Nephron (organoid): ENCODE measurements around the gene SMC6.

Source experiments
- H3K27ac Mint-ChIP-seq, 3 experiments: 2 replicates each; pipeline ENCODE4 v1.8.0; 2020; ENCODE audit warnings: mixed read lengths in 3 of 3, mild to moderate bottlenecking in 2 of 3, moderate library complexity in 1 of 3
- H3K27me3 Mint-ChIP-seq: 2 replicates; pipeline ENCODE4 v1.8.0; 2021; ENCODE audit warnings: low read depth, mild to moderate bottlenecking, moderate library complexity, mixed read lengths
- H3K36me3 Mint-ChIP-seq: 2 replicates; pipeline ENCODE4 v1.8.0; 2020; ENCODE audit warnings: low read depth, mixed read lengths
- H3K4me1 Mint-ChIP-seq: 2 replicates; pipeline ENCODE4 v1.8.0; 2020; ENCODE audit warnings: mixed read lengths
- H3K4me3 Mint-ChIP-seq, 3 experiments: 2 replicates each; pipeline ENCODE4 v1.8.0; 2020; ENCODE audit warnings: mild to moderate bottlenecking in 3 of 3, mixed read lengths in 3 of 3, moderate library complexity in 2 of 3
- H3K9me3 Mint-ChIP-seq: 2 replicates; pipeline ENCODE4 v1.8.0; 2020; ENCODE audit warnings: mixed read lengths
- TF ChIP-seq, protein P1 (sequence below), 3 experiments: fragments of 200-600 bp; sonication (generic); IDR thresholded peaks; one replicate each; pipeline ENCODE4 v1.5.0; 2021; ENCODE audit warnings: antibody characterized with exemption in 3 of 3; ENCODE audit not compliant: unreplicated experiment in 3 of 3

Gene SMC6

DNA sequence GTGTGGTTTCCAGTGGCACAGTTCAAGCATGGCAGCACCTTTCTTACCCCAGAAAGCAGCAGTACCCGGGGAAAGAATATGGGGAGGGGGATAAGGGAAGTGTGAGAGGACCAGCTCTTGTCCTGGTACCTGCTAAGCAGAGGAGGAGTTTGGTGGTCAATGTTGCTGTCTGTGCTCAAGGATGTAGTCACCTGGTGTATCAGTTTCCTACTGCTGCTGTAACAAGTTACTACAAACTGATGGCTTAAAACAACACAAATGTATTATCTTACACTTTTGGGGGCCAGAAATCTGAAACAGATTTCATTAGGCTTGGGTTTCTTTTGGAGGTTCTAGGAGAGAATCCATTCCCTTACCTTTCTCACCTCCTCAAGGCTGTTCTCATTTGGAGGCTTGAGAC, 135.7 kb downstream of the SMC6 start:
- Mint-ChIP-seq H3K4me3 (no peak overlapping the region), H3K27ac (no peak overlapping the region), H3K27me3 (peaks cover 6% of the 10 kb centered on the region), H3K36me3 (no peaks in the 10 kb centered on the region), H3K9me3 (peaks cover 2% of the 10 kb centered on the region), H3K4me1 (peaks cover 4% of the 10 kb centered on the region)
- TF ChIP-seq, protein P1, sequence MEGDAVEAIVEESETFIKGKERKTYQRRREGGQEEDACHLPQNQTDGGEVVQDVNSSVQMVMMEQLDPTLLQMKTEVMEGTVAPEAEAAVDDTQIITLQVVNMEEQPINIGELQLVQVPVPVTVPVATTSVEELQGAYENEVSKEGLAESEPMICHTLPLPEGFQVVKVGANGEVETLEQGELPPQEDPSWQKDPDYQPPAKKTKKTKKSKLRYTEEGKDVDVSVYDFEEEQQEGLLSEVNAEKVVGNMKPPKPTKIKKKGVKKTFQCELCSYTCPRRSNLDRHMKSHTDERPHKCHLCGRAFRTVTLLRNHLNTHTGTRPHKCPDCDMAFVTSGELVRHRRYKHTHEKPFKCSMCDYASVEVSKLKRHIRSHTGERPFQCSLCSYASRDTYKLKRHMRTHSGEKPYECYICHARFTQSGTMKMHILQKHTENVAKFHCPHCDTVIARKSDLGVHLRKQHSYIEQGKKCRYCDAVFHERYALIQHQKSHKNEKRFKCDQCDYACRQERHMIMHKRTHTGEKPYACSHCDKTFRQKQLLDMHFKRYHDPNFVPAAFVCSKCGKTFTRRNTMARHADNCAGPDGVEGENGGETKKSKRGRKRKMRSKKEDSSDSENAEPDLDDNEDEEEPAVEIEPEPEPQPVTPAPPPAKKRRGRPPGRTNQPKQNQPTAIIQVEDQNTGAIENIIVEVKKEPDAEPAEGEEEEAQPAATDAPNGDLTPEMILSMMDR (IDR thresholded peaks at IDR 0.05; ENCODE audit: unreplicated experiment in 3 of 3), result no peak

DNA sequence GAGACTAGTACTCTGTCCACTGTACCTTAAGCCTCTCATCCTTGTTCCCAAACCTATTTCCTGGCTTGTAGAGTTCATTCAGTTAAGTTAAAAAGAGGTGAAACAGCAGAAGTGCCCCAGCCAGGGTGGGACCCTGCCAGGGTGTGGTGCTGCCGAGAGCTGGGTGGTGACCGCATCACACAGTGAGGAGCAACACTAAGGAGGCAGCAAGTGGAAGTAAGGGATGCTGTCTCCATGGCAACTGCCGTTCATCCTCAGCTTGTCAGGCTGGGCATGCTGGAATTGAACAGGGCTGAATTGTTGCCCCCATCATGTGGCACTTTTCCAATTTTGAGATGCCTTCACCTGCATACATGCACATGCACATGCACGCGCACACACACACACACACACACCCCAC, 136.1 kb downstream of the SMC6 start:
- no peak overlapping the region for H3K27ac Mint-ChIP-seq
- H3K36me3 Mint-ChIP-seq, result no peaks in the 10 kb centered on the region
- no peak overlapping the region for H3K4me3 Mint-ChIP-seq
- peaks cover 6% of the 10 kb centered on the region for H3K27me3 Mint-ChIP-seq
- TF ChIP-seq, protein P1 (IDR thresholded peaks at IDR 0.05; ENCODE audit: unreplicated experiment in 3 of 3), result no peak
- peaks cover 2% of the 10 kb centered on the region for H3K9me3 Mint-ChIP-seq
- peaks cover 4% of the 10 kb centered on the region for H3K4me1 Mint-ChIP-seq

DNA sequence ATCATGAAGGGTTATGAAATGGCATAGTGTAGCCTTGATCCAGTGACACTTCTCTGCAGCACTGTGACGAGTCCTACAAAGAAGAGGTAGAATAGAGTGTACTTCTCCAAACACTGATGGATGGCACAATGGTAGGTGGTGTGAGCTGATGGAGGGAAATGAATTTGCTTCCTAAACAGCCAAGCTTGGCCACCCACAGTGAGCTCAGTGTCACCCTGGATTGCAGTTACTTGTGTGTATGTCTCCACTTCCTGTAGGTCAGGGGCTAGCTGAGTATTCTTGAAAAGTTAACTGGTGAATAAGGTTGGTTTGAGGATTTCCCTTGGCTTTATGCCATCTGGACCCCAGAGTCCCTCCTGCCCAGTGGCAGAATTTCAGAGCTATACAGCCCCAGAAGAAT, 137.2 kb downstream of the SMC6 start:
- no peak overlapping the region for H3K4me3 Mint-ChIP-seq
- peaks cover 2% of the 10 kb centered on the region for H3K9me3 Mint-ChIP-seq
- TF ChIP-seq, protein P1 (IDR thresholded peaks at IDR 0.05; ENCODE audit: unreplicated experiment in 3 of 3), result no peak
- no peaks in the 10 kb centered on the region for H3K36me3 Mint-ChIP-seq
- peaks cover 6% of the 10 kb centered on the region for H3K27me3 Mint-ChIP-seq
- no peak overlapping the region for H3K27ac Mint-ChIP-seq
- peaks cover 4% of the 10 kb centered on the region for H3K4me1 Mint-ChIP-seq

DNA sequence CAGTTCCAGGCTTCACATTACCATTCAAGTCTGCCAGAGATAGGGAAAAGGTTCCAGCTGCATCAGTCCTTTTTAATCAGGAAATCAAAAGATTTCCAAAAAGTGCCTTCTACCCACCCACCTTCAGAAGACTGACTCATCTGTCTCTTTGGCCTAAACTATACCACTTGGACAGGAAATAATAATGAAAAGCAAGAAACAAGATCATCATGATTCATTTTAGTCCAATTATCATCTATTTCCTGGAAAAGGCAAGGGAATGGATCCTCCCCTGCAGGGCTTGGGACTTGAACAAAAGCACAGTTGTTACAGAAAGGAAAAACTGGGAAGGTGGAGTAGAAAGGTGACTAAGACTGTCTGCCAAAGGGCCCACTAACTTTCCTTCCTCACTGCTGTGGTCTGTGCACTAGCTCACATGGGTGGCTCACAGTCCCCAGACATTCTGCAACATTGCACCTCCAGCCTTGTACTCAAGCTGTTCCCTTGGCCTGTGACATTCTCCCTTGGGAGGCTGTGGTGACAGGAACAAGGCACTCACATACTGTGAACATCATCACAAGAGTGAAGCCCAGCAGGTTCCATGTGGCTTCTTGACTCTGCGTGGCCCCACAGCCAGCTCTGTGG, 137.8 kb downstream of the SMC6 start:
- H3K27me3 Mint-ChIP-seq, result peaks cover 6% of the 10 kb centered on the region
- peaks cover 3% of the 10 kb centered on the region for H3K4me1 Mint-ChIP-seq
- H3K27ac Mint-ChIP-seq, result peak overlapping the region in 2 of 3 experiments; percentile 4 to 35
- H3K36me3 Mint-ChIP-seq, result no peaks in the 10 kb centered on the region
- H3K9me3 Mint-ChIP-seq, result peaks cover 2% of the 10 kb centered on the region
- TF ChIP-seq, protein P1 (IDR thresholded peaks at IDR 0.05; ENCODE audit: unreplicated experiment in 3 of 3), result no peak
- H3K4me3 Mint-ChIP-seq, result no peak overlapping the region

DNA sequence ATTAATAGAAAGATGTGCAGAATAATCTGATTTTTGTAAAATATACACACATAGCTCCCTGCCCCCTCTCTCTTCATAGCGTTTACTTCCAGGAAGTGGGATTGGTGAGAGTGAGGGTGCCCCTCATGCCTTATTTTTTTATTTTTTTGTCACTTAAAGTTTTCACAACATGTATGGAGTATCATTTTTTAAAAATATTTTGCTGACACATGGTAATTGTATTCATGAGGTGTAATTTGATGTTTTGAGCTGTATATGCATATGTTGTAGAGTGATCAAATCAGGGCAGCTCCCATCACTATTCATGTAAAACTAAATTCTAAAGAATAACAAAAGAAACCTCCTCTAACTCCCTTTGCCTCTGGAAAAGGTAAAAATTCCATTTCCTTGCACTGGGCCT, 138.5 kb downstream of the SMC6 start:
- no peaks in the 10 kb centered on the region for H3K4me1 Mint-ChIP-seq
- H3K27ac Mint-ChIP-seq, result no peak overlapping the region
- peaks cover 6% of the 10 kb centered on the region for H3K27me3 Mint-ChIP-seq
- H3K9me3 Mint-ChIP-seq, result peaks cover 2% of the 10 kb centered on the region
- TF ChIP-seq, protein P1 (IDR thresholded peaks at IDR 0.05; ENCODE audit: unreplicated experiment in 3 of 3), result no peak
- no peaks in the 10 kb centered on the region for H3K36me3 Mint-ChIP-seq
- no peak overlapping the region for H3K4me3 Mint-ChIP-seq
